H1 (cell line): Measurements from ENCODE around the gene CLDN12. TPM values are rescaled to one million over a fixed set of nuclear protein-coding genes. Genes with fewer than 3 reads are reported as not detected.

Experiments
- CTCF ChIA-PET: fragments of 300-600 bp; sonication (Branson Sonifier 250); formaldehyde crosslinking; loops from one replicate; lab custom pipeline; 2021; ENCODE audit not compliant: partially characterized antibody; lab: Charles Lee
- POLR2A ChIA-PET: fragments of 300-600 bp; sonication (Branson Sonifier 250); formaldehyde crosslinking; loops from one replicate; lab custom pipeline; 2021; ENCODE audit warnings: inconsistent platforms; ENCODE audit not compliant: partially characterized antibody; lab: Charles Lee
- DNase-seq, 2 experiments: peaks; one replicate each; pipeline versions ENCODE4 v3.0.0 to v3.0.0-alpha.2; 2010 to 2022; ENCODE audit warnings: low spot score in 2 of 2, low read depth in 1 of 2, mixed read lengths in 1 of 2
- FAIRE-seq: peaks from 2 replicates; lab custom pipeline; 2011; peaks lifted over from hg19 to GRCh38; lab: Jason Lieb, UNC
- H2AFZ ChIP-seq: 2 replicates; pipeline ENCODE4 v1.8.1; 2012; ENCODE audit warnings: low read length, inconsistent platforms
- H2AK5ac ChIP-seq: 2 replicates; pipeline ENCODE4 v1.6.1; 2013; ENCODE audit warnings: low read depth, low read length
- H2BK120ac ChIP-seq: replicated peaks from 2 replicates; pipeline ENCODE3; 2013; ENCODE audit warnings: low read depth, low read length, inconsistent platforms
- H2BK12ac ChIP-seq: 2 replicates; pipeline ENCODE4 v1.6.1; 2013; ENCODE audit warnings: low read depth, low read length
- H2BK15ac ChIP-seq: 2 replicates; pipeline ENCODE4 v1.6.1; 2013; ENCODE audit warnings: low read length
- H2BK20ac ChIP-seq: 2 replicates; pipeline ENCODE4 v1.6.1; 2013; ENCODE audit warnings: low read length
- H2BK5ac ChIP-seq: 2 replicates; pipeline ENCODE4 v1.6.1; 2013; ENCODE audit warnings: low read depth, low read length
- H3K14ac ChIP-seq: 2 replicates; pipeline ENCODE4 v1.6.1; 2013; ENCODE audit warnings: inconsistent platforms; ENCODE audit not compliant: insufficient read length
- H3K18ac ChIP-seq: 2 replicates; pipeline ENCODE4 v1.6.1; 2013; ENCODE audit warnings: low read length; ENCODE audit errors: extremely low read depth
- H3K23ac ChIP-seq: 2 replicates; pipeline ENCODE4 v1.6.1; 2013; ENCODE audit warnings: inconsistent platforms; ENCODE audit not compliant: insufficient read length
- H3K23me2 ChIP-seq: 2 replicates; pipeline ENCODE4 v1.6.1; 2013; ENCODE audit warnings: low read depth, low read length
- H3K27ac ChIP-seq: 2 replicates; pipeline ENCODE4 v1.6.1; 2011; ENCODE audit warnings: low read depth, low read length, inconsistent platforms
- H3K27me3 ChIP-seq, 4 experiments: replicated peaks in 1 of 4; 1 replicate in 1 of 4; 2 replicates in 3 of 4; pipeline versions ENCODE4 v1.6.1 to v1.8.1; 2011 to 2013; ENCODE audit warnings: low read length in 3 of 4, mild to moderate bottlenecking in 3 of 4, inconsistent platforms in 2 of 4, mixed read lengths in 2 of 4, moderate library complexity in 1 of 4; ENCODE audit not compliant: control insufficient read depth in 3 of 4, insufficient read depth in 3 of 4; ENCODE audit errors: extremely low read depth in 1 of 4
- H3K36me3 ChIP-seq, 4 experiments: 2 replicates each; pipeline versions ENCODE4 v1.6.1 to v1.8.1; 2011 to 2013; ENCODE audit warnings: mild to moderate bottlenecking in 4 of 4, low read length in 3 of 4, moderate library complexity in 2 of 4, control low read depth in 1 of 4, inconsistent platforms in 1 of 4; ENCODE audit not compliant: insufficient read depth in 4 of 4, control insufficient read depth in 2 of 4
- H3K4ac ChIP-seq: replicated peaks from 2 replicates; pipeline ENCODE3; 2013; ENCODE audit warnings: low read length, low read depth, mixed read lengths, inconsistent platforms; ENCODE audit not compliant: insufficient read length
- H3K4me1 ChIP-seq, 4 experiments: replicated peaks in 1 of 4; 1 replicate in 1 of 4; 2 replicates in 3 of 4; pipeline versions ENCODE4 v1.6.1 to v1.8.1; 2011 to 2013; ENCODE audit warnings: low read length in 3 of 4, inconsistent platforms in 2 of 4, mixed read lengths in 1 of 4; ENCODE audit not compliant: insufficient read depth in 4 of 4, control insufficient read depth in 3 of 4
- H3K4me2 ChIP-seq, 2 experiments: 2 replicates each; pipeline versions ENCODE4 v1.6.1 to v1.8.1; 2011 to 2013; ENCODE audit warnings: low read depth in 2 of 2, low read length in 2 of 2, control low read depth in 1 of 2, inconsistent platforms in 1 of 2, mild to moderate bottlenecking in 1 of 2; ENCODE audit not compliant: insufficient read depth in 1 of 2
- H3K4me3 ChIP-seq, 4 experiments: fragments of 200-600, 300-600 bp in 1 of 4; sonication (generic), shearing (Covaris generic), sonication (Bioruptor Twin) in 1 of 4; 2 replicates each; pipeline versions ENCODE4 v1.5.1 to v1.8.1; 2011 to 2016; ENCODE audit warnings: low read length in 4 of 4, low read depth in 3 of 4, control low read depth in 2 of 4, inconsistent platforms in 2 of 4, mild to moderate bottlenecking in 2 of 4, mixed read lengths in 1 of 4, moderate library complexity in 1 of 4; ENCODE audit not compliant: insufficient read depth in 2 of 4; ENCODE audit errors: extremely low read depth in 1 of 4
- H3K56ac ChIP-seq: replicated peaks from 2 replicates; pipeline ENCODE3; 2013; ENCODE audit warnings: low read depth, mild to moderate bottlenecking, mixed read lengths, low read length, inconsistent platforms; ENCODE audit not compliant: insufficient read length
- H3K79me1 ChIP-seq: 2 replicates; pipeline ENCODE4 v1.6.1; 2013; ENCODE audit warnings: low read depth, low read length, control low read depth
- H3K79me2 ChIP-seq, 2 experiments: 2 replicates each; pipeline versions ENCODE4 v1.6.1 to v1.8.1; 2012 to 2013; ENCODE audit warnings: low read length in 2 of 2, mild to moderate bottlenecking in 2 of 2, inconsistent platforms in 1 of 2; ENCODE audit not compliant: insufficient read depth in 2 of 2, control insufficient read depth in 1 of 2
- H3K9ac ChIP-seq, 4 experiments: replicated peaks in 1 of 4; 1 replicate in 1 of 4; 2 replicates in 3 of 4; pipeline versions ENCODE4 v1.6.1 to v1.8.1; 2011 to 2013; ENCODE audit warnings: low read depth in 3 of 4, low read length in 3 of 4, control low read depth in 2 of 4, mild to moderate bottlenecking in 2 of 4, moderate library complexity in 2 of 4, inconsistent platforms in 1 of 4; ENCODE audit errors: extremely low read depth in 1 of 4
- H3K9me3 ChIP-seq, 2 experiments: 2 replicates each; pipeline versions ENCODE4 v1.6.1 to v1.8.1; 2012 to 2013; ENCODE audit warnings: mild to moderate bottlenecking in 2 of 2, moderate library complexity in 2 of 2, control low read depth in 1 of 2, inconsistent platforms in 1 of 2, low read depth in 1 of 2, low read length in 1 of 2, mixed read lengths in 1 of 2; ENCODE audit not compliant: insufficient read depth in 2 of 2
- H4K20me1 ChIP-seq, 2 experiments: replicated peaks in 1 of 2; 2 replicates each; pipeline versions ENCODE3 to v1.8.1; 2011 to 2013; ENCODE audit warnings: inconsistent platforms in 2 of 2, low read length in 2 of 2, mild to moderate bottlenecking in 1 of 2; ENCODE audit not compliant: insufficient read depth in 2 of 2, control insufficient read depth in 1 of 2
- H4K5ac ChIP-seq: 2 replicates; pipeline ENCODE4 v1.6.1; 2013; ENCODE audit warnings: low read length, low read depth, mixed read lengths, inconsistent platforms; ENCODE audit not compliant: insufficient read length
- H4K8ac ChIP-seq: 2 replicates; pipeline ENCODE4 v1.8.0; 2013; ENCODE audit warnings: mild to moderate bottlenecking, moderate library complexity, low read length, inconsistent platforms; ENCODE audit not compliant: insufficient read depth; ENCODE audit errors: extremely low read depth
- H4K91ac ChIP-seq: replicated peaks from 2 replicates; pipeline ENCODE3; 2013; ENCODE audit warnings: low read length, mixed read lengths, inconsistent platforms; ENCODE audit not compliant: insufficient read length
- BRCA1 ChIP-seq: IDR thresholded peaks from 2 replicates; pipeline ENCODE4 v1.6.1; 2012; ENCODE audit warnings: low read depth, low read length, improper control_type of control experiment
- CHD1 ChIP-seq: IDR thresholded peaks from 2 replicates; pipeline ENCODE4 v1.6.1; 2012; ENCODE audit warnings: low read depth, low read length, improper control_type of control experiment
- EGR1 ChIP-seq: IDR thresholded peaks from 2 replicates; pipeline ENCODE4 v1.6.1; 2011; ENCODE audit warnings: low read depth, low read length, borderline replicate concordance
- JUN ChIP-seq: IDR thresholded peaks from 2 replicates; pipeline ENCODE4 v1.6.1; 2011; ENCODE audit warnings: low read depth, mild to moderate bottlenecking, improper control_type of control experiment, low read length
- JUND ChIP-seq: IDR thresholded peaks from 2 replicates; pipeline ENCODE4 v1.6.1; 2011; ENCODE audit warnings: mild to moderate bottlenecking, improper control_type of control experiment, low read length
- NANOG ChIP-seq: IDR thresholded peaks from 2 replicates; pipeline ENCODE4 v1.6.1; 2011; ENCODE audit warnings: low read length, low read depth, mild to moderate bottlenecking, inconsistent platforms; ENCODE audit not compliant: insufficient read depth, poor library complexity, severe bottlenecking
- POLR2A ChIP-seq, 2 experiments: IDR thresholded peaks; 1 replicate in 1 of 2; 2 replicates in 1 of 2; pipeline ENCODE4 v1.6.1; 2011; ENCODE audit warnings: low read depth in 2 of 2, low read length in 2 of 2, mild to moderate bottlenecking in 2 of 2; ENCODE audit errors: control extremely low read depth in 1 of 2
- SAP30 ChIP-seq: fragments of 300-600 bp; sonication (generic); IDR thresholded peaks from 2 replicates; pipeline ENCODE4 v1.7.1; 2012; ENCODE audit warnings: low read length, moderate library complexity, mild to moderate bottlenecking, inconsistent platforms; ENCODE audit not compliant: insufficient read depth, insufficient replicate concordance
- SIX5 ChIP-seq: IDR thresholded peaks from 2 replicates; pipeline ENCODE4 v1.6.1; 2011; ENCODE audit warnings: mild to moderate bottlenecking, low read depth, low read length
- SP1 ChIP-seq: IDR thresholded peaks from 2 replicates; pipeline ENCODE4 v1.6.1; 2011; ENCODE audit warnings: low read depth, low read length
- TAF7 ChIP-seq: optimal IDR thresholded peaks from 2 replicates; pipeline ENCODE3; 2011; ENCODE audit warnings: low read depth, mild to moderate bottlenecking, inconsistent platforms, low read length, moderate library complexity, borderline replicate concordance
- WGBS, 2 experiments: shearing (Covaris generic) in 1 of 2; methylation state at CpG; one replicate each; pipeline versions ENCODE4 v1.1.6 to v1.1.7; 2013 to 2015; ENCODE audit warnings: low lambda C conversion rate in 2 of 2, mixed read lengths in 2 of 2, inconsistent platforms in 1 of 2, low coverage in 1 of 2, missing lambda C conversion rate in 1 of 2; ENCODE audit not compliant: insufficient replicate concordance in 2 of 2, insufficient coverage in 1 of 2, insufficient read length in 1 of 2; ENCODE audit errors: extremely low coverage in 1 of 2, missing lambda C conversion rate in 1 of 2; 5-methylcytosine and 5-hydroxymethylcytosine counted together
- polyA plus RNA-seq, 7 experiments: library from polyadenylated mRNA; depleted of rRNA in 3 of 7; stranded (reverse) in 5 of 7; unstranded in 2 of 7; fragments of >200 nt in 5 of 7; fragments of 200-250 nt in 2 of 7; gene quantifications; 1 replicate in 5 of 7; 2 replicates in 1 of 7; 4 replicates in 1 of 7; pipeline versions ENCODE4 v1.2.1 to v1.2.3, GENCODE V29; 2011 to 2013; ENCODE audit warnings: missing spikeins in 2 of 7, mixed read lengths in 2 of 7
- total RNA-seq: library from RNA; stranded (reverse); fragmentation: NEBNext Ultra II Directional; extraction: Animal tissue kit (Norgen Biotek cat#: 25700); gene quantifications from 2 replicates; pipeline ENCODE4 v1.2.1, GENCODE V29; 2021
- TF ChIP-seq, protein P1 (sequence below): IDR thresholded peaks from 2 replicates; pipeline ENCODE4 v1.6.1; 2011; ENCODE audit warnings: low read depth, mild to moderate bottlenecking, low read length; ENCODE audit not compliant: insufficient read depth

The CLDN12 gene
- total and polyA plus RNA-seq, 2 of the 8 experiments (the other 6 are each of a cell fraction or from before 2014, with no cell fraction given): 49.2 to 127 TPM

DNA sequence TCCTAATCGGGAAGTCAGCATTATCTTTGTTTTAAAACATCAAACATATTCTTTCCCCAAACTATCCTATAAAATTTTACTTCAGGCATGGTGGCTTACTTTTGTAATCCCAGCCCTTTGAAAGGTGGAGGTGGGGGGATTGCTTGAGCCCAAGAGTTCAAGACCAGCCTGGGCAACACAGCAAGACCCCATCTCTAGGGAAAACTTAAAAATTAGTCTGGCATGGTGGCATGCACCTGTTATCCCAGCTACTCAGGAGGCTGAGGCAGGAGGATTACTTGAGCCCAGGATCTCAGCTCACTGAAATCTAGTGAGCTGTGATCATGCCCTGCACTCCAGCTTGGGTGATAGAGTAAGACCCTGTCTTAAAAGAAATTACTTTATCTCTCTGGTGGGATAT lies 4.9 kb downstream of the CLDN12 start:
- WGBS, 2 experiments: 100% methylated on average over 1 of the region's 1 CpG; no CpG with 5 or more reads in 1 of the 2 experiments
- Histone ChIP-seq H3K23ac (no peak overlapping the region), H2AFZ (no peak overlapping the region), H4K5ac (no peak overlapping the region), H4K20me1 (peaks cover 5 to 7% of the 10 kb centered on the region in 2 experiments), H4K8ac (no peak overlapping the region)
- TF ChIP-seq CHD1 (no peak), EGR1 (no peak), SP1 (no peak), BRCA1 (no peak), TAF7 (no peak), SAP30 (no peak), SIX5 (no peak), POLR2A (IDR thresholded peaks at IDR 0.05; ENCODE audit: control extremely low read depth in 1 of 2, low read depth in 2 of 2, low read length in 2 of 2) (no peak), JUND (no peak), JUN (no peak), NANOG (no peak)
- TF ChIP-seq, protein P1, sequence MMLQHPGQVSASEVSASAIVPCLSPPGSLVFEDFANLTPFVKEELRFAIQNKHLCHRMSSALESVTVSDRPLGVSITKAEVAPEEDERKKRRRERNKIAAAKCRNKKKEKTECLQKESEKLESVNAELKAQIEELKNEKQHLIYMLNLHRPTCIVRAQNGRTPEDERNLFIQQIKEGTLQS: no peak
- TF ChIP-seq, all 59 proteins: peak for 0
- H3K36me3 ChIP-seq: peaks cover 4 to 33% (median 21%) of the 10 kb centered on the region in 4 experiments; a peak in 7 of 8 replicates
- H3K4me1 ChIP-seq: no peaks in the 10 kb centered on the region
- no peak overlapping the region for H3K27ac ChIP-seq
- no peak overlapping the region for H2BK15ac ChIP-seq
- H3K9ac ChIP-seq: no peak overlapping the region
- peaks cover 2% of the 10 kb centered on the region; the same call in 1 of the 2 replicates for H3K79me1 ChIP-seq
- H2BK20ac ChIP-seq: no peak overlapping the region
- no peak overlapping the region for H4K91ac ChIP-seq
- H3K4ac ChIP-seq: no peak overlapping the region
- ChIA-PET POLR2A (no interaction called here), CTCF (interaction anchor here (0.7 to 2.6 kb wide), 4 partner anchors 19 to 1397 kb away, joined by 3 to 14 read pairs (median 4); partner anchors contain the start of gene STEAP1)
- no peak overlapping the region for H3K4me3 ChIP-seq
- no peak for DNase-seq
- no peak overlapping the region for H3K56ac ChIP-seq
- no peak overlapping the region for H3K4me2 ChIP-seq
- no peaks in the 10 kb centered on the region; a peak in 1 of 4 replicates for H3K9me3 ChIP-seq
- H3K18ac ChIP-seq: no peak overlapping the region
- H3K14ac ChIP-seq: no peak overlapping the region
- no peak overlapping the region for H2AK5ac ChIP-seq
- H3K79me2 ChIP-seq: peaks cover 0 to 23% of the 10 kb centered on the region in 2 experiments; a peak in 2 of 4 replicates
- H2BK12ac ChIP-seq: no peak overlapping the region
- H3K23me2 ChIP-seq: peaks cover 4% of the 10 kb centered on the region; the same call in 1 of the 2 replicates
- H3K27me3 ChIP-seq: no peaks in the 10 kb centered on the region
- no peak overlapping the region for H2BK120ac ChIP-seq
- no peak for FAIRE-seq
- H2BK5ac ChIP-seq: no peak overlapping the region
